OCI-LY3 (cell line): ENCODE data around the gene PPP2R5C.
"Not testable (repeated sequence)": the region's sequence is repeated elsewhere in the genome, so short reads cannot be mapped to it uniquely, and the experiment has no call there.

Source experiments
- H2AFZ ChIP-seq: fragments of 200-600, 300-600 bp; shearing (Covaris generic); 2 replicates; pipeline ENCODE4 v1.6.0; 2014; ENCODE audit warnings: antibody characterized with exemption, low read depth, low read length
- H3K27ac ChIP-seq: fragments of 200-600, 300-600 bp; sonication (generic); 2 replicates; pipeline ENCODE4 v1.5.1; 2014; ENCODE audit warnings: mild to moderate bottlenecking, low read length, moderate library complexity, mixed read lengths
- H3K27me3 ChIP-seq: fragments of 200-600, 300-600 bp; sonication (generic); 2 replicates; pipeline ENCODE4 v1.6.1; 2014; ENCODE audit warnings: low read depth, low read length, mixed read lengths
- H3K36me3 ChIP-seq: fragments of 200-600, 300-600 bp; sonication (generic); replicated peaks from 2 replicates; pipeline ENCODE3; 2014; ENCODE audit warnings: low read depth, low read length, mixed read lengths
- H3K4me1 ChIP-seq: fragments of 300-600, 200-600 bp; sonication (generic); 2 replicates; pipeline ENCODE4 v1.6.1; 2014; ENCODE audit warnings: low read length, mixed read lengths
- H3K4me2 ChIP-seq: fragments of 200-600, 300-600 bp; sonication (generic); 2 replicates; pipeline ENCODE4 v1.6.1; 2014; ENCODE audit warnings: low read length, mixed read lengths
- H3K4me3 ChIP-seq: fragments of 300-600, 200-600 bp; sonication (generic); 2 replicates; pipeline ENCODE4 v1.5.1; 2014; ENCODE audit warnings: antibody characterized with exemption, mild to moderate bottlenecking, low read length, moderate library complexity
- H3K79me2 ChIP-seq: fragments of 300-600, 200-600 bp; shearing (Covaris generic); 2 replicates; pipeline ENCODE4 v1.6.1; 2014; ENCODE audit warnings: mild to moderate bottlenecking, low read length, mixed read lengths
- H3K9ac ChIP-seq: fragments of 300-600, 200-600 bp; shearing (Covaris generic); 2 replicates; pipeline ENCODE4 v1.6.0; 2014; ENCODE audit warnings: mild to moderate bottlenecking, low read length, moderate library complexity
- H3K9me3 ChIP-seq: fragments of 200-600, 300-600 bp; shearing (Covaris generic); 2 replicates; pipeline ENCODE4 v1.6.1; 2014; ENCODE audit warnings: low read length, mixed read lengths; ENCODE audit not compliant: insufficient read depth
- H4K20me1 ChIP-seq: fragments of 200-600, 300-600 bp; sonication (generic); 2 replicates; pipeline ENCODE4 v1.6.1; 2016; ENCODE audit warnings: low read length, mixed read lengths; ENCODE audit not compliant: insufficient read depth
- CTCF ChIP-seq: fragments of 200-600, 300-600 bp; sonication (generic); IDR thresholded peaks from 2 replicates; pipeline ENCODE4 v1.5.1; 2014; ENCODE audit warnings: antibody characterized with exemption, low read length, low read depth
- EZH2phosphoT487 ChIP-seq: fragments of 200-600 bp; shearing (Covaris generic); IDR thresholded peaks from 2 replicates; pipeline ENCODE4 v1.6.1; 2018; ENCODE audit warnings: antibody characterized with exemption, mixed run types, low read depth

Gene PPP2R5C

GRCh38 chr14:101721111-101721510 lies 40.4 kb upstream of the PPP2R5C start:
- H3K79me2 ChIP-seq: no peaks in the 10 kb centered on the region
- no peak for TF ChIP-seq EZH2phosphoT487
- no peak for TF ChIP-seq CTCF
- 0 out of 2 replicates have a peak, but pooled peaks cover 6% of the 10 kb centered on the region for H3K27me3 ChIP-seq
- no peak overlapping the region for H3K4me3 ChIP-seq
- H3K4me2 ChIP-seq: no peak overlapping the region
- no peaks in the 10 kb centered on the region for H3K9me3 ChIP-seq
- no peak overlapping the region for H3K9ac ChIP-seq
- no peaks in the 10 kb centered on the region for H4K20me1 ChIP-seq
- H3K27ac ChIP-seq: no peak overlapping the region
- H3K4me1 ChIP-seq: no peaks in the 10 kb centered on the region
- no peak overlapping the region for H2AFZ ChIP-seq
- H3K36me3 ChIP-seq: no peaks in the 10 kb centered on the region

- Histone ChIP-seq H3K79me2 (no peaks in the 10 kb centered on the region), H3K9me3 (no peaks in the 10 kb centered on the region), H3K36me3 (no peaks in the 10 kb centered on the region), H3K9ac (no peak overlapping the region), H2AFZ (no peak overlapping the region), H4K20me1 (no peaks in the 10 kb centered on the region), H3K27ac (no peak overlapping the region), H3K4me2 (no peak overlapping the region), H3K4me1 (no peaks in the 10 kb centered on the region), H3K27me3 (0 out of 2 replicates have a peak, but pooled peaks cover 6% of the 10 kb centered on the region), H3K4me3 (no peak overlapping the region)
- TF ChIP-seq CTCF (no peak), EZH2phosphoT487 (no peak)
Observed at GRCh38 chr14:101721951-101722661, 39.4 kb upstream of the PPP2R5C start.

- H2AFZ ChIP-seq: no peak overlapping the region
- no peaks in the 10 kb centered on the region for H3K4me1 ChIP-seq
- no peak overlapping the region for H3K4me2 ChIP-seq
- H3K79me2 ChIP-seq: no peaks in the 10 kb centered on the region
- H3K9ac ChIP-seq: no peak overlapping the region
- 0 out of 2 replicates have a peak, but pooled peaks cover 6% of the 10 kb centered on the region for H3K27me3 ChIP-seq
- TF ChIP-seq EZH2phosphoT487 (no peak), CTCF (no peak)
- no peaks in the 10 kb centered on the region for H3K36me3 ChIP-seq
- H3K4me3 ChIP-seq: no peak overlapping the region
- H3K27ac ChIP-seq: no peak overlapping the region
- H3K9me3 ChIP-seq: no peaks in the 10 kb centered on the region
- H4K20me1 ChIP-seq: no peaks in the 10 kb centered on the region
Observed at GRCh38 chr14:101723061-101723595, 38.4 kb upstream of the PPP2R5C start.

- H4K20me1 ChIP-seq, H3K4me2 ChIP-seq, H3K27me3 ChIP-seq, H3K27ac ChIP-seq, H3K79me2 ChIP-seq, H2AFZ ChIP-seq, H3K4me3 ChIP-seq, H3K36me3 ChIP-seq, H3K4me1 ChIP-seq, H3K9ac ChIP-seq, H3K9me3 ChIP-seq: not testable (repeated sequence)
Observed at GRCh38 chr14:101725652-101726051, 35.9 kb upstream of the PPP2R5C start.
